ENCODE results near the gene NDUFS5.
"Not testable (repeated sequence)": the region's sequence is repeated elsewhere in the genome, so short reads cannot be mapped to it uniquely, and the experiment has no call there.

NDUFS5 gene

DNA sequence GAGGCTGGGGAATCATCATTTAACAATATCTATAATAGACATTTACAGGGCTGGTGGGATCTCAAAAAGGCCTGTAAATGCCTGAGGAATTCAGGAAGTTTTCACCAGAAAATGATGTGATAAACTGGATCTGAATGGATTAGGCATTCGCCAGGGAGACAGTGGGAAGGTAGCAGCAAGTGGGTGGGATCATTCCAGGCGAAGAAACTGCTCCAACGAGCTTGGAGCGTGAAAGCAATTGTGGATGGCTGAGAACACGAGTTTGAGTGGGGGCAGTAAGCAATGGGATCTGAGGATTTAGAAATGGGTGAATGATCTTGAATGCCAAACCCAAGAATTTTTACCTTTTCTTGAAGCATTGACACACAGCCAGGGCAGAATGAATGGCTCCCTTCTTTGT, 8.9 kb upstream of the NDUFS5 start:
- Histone ChIP-seq H3K36me3 (ENCODE audit: control insufficient read depth in 2 of 2, insufficient read depth in 2 of 2, low read length in 2 of 2) (peaks cover 0 to 2% of the 10 kb centered on the region in 2 donors), H3K9me3 (ENCODE audit: control insufficient read depth in 2 of 2, low read length in 2 of 2) (no peaks in the 10 kb centered on the region), H3K27me3 (ENCODE audit: control insufficient read depth in 1 of 2, insufficient read depth in 2 of 2, low read length in 2 of 2) (no peaks in the 10 kb centered on the region)

DNA sequence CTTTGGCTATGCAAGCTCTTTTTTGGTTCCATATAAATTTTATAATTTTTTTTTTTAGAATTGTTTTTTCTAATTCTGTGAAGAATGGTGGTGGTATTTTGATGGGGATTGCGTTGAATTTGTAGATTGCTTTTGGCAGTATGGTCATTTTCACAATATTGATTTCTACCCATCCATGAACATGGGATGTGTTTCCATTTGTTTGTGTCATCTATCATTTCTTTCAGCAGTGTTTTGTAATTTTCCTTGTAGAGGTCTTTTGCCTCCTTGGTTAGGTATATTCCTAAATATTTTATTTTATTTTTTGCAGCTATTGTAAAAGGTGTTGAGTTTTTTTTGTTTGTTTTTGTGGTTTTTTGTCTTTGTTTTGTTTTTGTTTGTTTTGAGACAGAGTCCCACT, 5.7 kb upstream of the NDUFS5 start:
- H3K27ac ChIP-seq (ENCODE audit: low read length); H3K4me1 ChIP-seq (ENCODE audit: control insufficient read depth, insufficient read depth, low read length); H3K36me3 ChIP-seq (ENCODE audit: control insufficient read depth in 2 of 2, insufficient read depth in 2 of 2, low read length in 2 of 2); H3K27me3 ChIP-seq (ENCODE audit: control insufficient read depth in 1 of 2, insufficient read depth in 2 of 2, low read length in 2 of 2); H3K9me3 ChIP-seq (ENCODE audit: control insufficient read depth in 2 of 2, low read length in 2 of 2); H3K9ac ChIP-seq (ENCODE audit: low read length in 2 of 2); H3K4me3 ChIP-seq (ENCODE audit: low read length in 2 of 2): not testable (repeated sequence)

More for the DNA sequence above, 8.9 kb upstream of the NDUFS5 start:
- Histone ChIP-seq H3K4me3 (ENCODE audit: low read length in 2 of 2) (no peak overlapping the region), H3K9ac (ENCODE audit: low read length in 2 of 2) (no peak overlapping the region), H3K27ac (ENCODE audit: low read length) (no peak overlapping the region), H3K4me1 (ENCODE audit: control insufficient read depth, insufficient read depth, low read length) (no peaks in the 10 kb centered on the region)

DNA sequence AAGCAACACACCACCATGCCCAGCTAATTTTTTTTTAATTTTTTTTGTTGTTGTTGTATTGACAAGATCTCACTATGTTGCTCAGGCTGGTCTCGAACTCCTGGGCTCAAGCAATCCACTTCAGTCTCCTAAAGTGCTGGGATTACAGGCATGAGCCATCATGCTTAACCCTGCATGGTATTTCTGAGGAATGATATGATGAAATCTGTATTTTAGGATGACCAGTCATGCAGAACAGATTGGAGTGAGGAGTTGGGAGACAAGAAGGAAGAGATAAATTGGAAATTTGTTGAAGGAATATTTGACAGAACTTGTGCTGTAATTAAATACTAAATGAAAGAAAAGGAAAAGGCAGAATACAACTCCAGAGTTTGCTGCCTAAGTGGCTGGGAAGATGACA, 4.7 kb upstream of the NDUFS5 start:
- Histone ChIP-seq H3K9me3 (ENCODE audit: control insufficient read depth in 2 of 2, low read length in 2 of 2) (no peaks in the 10 kb centered on the region), H3K9ac (ENCODE audit: low read length in 2 of 2) (no peak overlapping the region), H3K36me3 (ENCODE audit: control insufficient read depth in 2 of 2, insufficient read depth in 2 of 2, low read length in 2 of 2) (no peaks in the 10 kb centered on the region), H3K4me1 (ENCODE audit: control insufficient read depth, insufficient read depth, low read length) (peaks cover 3% of the 10 kb centered on the region), H3K27ac (ENCODE audit: low read length) (no peak overlapping the region), H3K27me3 (ENCODE audit: control insufficient read depth in 1 of 2, insufficient read depth in 2 of 2, low read length in 2 of 2) (no peaks in the 10 kb centered on the region), H3K4me3 (ENCODE audit: low read length in 2 of 2) (no peak overlapping the region)

DNA sequence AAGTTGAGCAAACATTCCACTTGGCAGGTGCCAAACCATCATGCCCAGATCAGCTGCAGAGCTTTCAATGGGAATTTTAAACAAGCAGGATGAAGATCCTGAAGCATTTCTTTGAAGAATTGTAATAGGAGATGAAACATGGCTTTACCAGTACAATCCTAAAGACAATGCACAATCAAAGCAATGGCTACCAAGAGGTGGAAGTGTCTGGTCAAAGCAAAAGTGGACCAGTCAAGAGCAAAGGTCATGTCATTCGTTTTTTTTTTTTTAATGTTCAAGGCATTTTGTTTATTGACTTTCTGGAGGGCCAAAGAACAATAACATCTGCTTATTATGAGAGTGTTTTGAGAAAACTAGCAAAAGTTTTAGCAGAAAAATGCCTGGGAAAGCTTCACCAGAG, 3.0 kb upstream of the NDUFS5 start:
- no peaks in the 10 kb centered on the region for H3K27me3 ChIP-seq (ENCODE audit: control insufficient read depth in 1 of 2, insufficient read depth in 2 of 2, low read length in 2 of 2)
- H3K4me3 ChIP-seq (ENCODE audit: low read length in 2 of 2) = no peak overlapping the region
- peaks cover 7% of the 10 kb centered on the region for H3K4me1 ChIP-seq (ENCODE audit: control insufficient read depth, insufficient read depth, low read length)
- no peaks in the 10 kb centered on the region for H3K9me3 ChIP-seq (ENCODE audit: control insufficient read depth in 2 of 2, low read length in 2 of 2)
- H3K36me3 ChIP-seq (ENCODE audit: control insufficient read depth in 2 of 2, insufficient read depth in 2 of 2, low read length in 2 of 2) = no peaks in the 10 kb centered on the region
- H3K27ac ChIP-seq (ENCODE audit: low read length) = no peak overlapping the region
- no peak overlapping the region for H3K9ac ChIP-seq (ENCODE audit: low read length in 2 of 2)

DNA sequence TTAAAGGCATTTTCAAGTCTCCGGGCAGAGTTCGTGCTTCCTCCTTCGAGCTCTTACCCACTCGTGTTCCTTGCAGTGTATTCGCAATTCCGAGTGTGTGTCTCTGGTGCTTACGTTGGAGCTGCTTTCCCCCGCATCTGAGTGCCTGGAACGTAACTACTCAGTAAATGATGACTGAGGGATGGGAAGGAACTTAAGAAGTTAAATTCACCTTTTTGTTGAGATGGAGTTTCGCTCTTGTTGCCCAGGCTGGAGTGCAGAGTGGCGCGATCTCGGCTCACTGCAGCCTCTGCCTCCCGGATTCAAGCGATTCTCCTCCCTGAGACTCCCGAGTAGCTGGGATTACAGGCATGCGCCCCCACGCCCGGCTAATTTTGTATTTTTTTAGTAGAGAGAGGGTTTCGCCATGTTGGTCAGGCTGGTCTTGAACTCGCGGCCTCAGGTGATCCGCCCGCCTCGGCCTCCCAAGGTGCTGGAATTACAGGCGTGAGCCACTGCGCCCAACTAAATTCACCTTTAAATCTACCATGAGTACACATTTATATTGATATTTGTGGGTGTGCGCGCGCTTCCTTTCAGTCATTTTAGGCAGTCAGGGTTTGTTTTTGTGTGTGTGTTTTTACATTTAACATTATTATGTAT, 837 bp downstream of the NDUFS5 start:
- no peaks in the 10 kb centered on the region for H3K9me3 ChIP-seq (ENCODE audit: control insufficient read depth in 2 of 2, low read length in 2 of 2)
- H3K36me3 ChIP-seq (ENCODE audit: control insufficient read depth in 2 of 2, insufficient read depth in 2 of 2, low read length in 2 of 2) = peaks cover 10 to 18% of the 10 kb centered on the region in 2 donors

DNA sequence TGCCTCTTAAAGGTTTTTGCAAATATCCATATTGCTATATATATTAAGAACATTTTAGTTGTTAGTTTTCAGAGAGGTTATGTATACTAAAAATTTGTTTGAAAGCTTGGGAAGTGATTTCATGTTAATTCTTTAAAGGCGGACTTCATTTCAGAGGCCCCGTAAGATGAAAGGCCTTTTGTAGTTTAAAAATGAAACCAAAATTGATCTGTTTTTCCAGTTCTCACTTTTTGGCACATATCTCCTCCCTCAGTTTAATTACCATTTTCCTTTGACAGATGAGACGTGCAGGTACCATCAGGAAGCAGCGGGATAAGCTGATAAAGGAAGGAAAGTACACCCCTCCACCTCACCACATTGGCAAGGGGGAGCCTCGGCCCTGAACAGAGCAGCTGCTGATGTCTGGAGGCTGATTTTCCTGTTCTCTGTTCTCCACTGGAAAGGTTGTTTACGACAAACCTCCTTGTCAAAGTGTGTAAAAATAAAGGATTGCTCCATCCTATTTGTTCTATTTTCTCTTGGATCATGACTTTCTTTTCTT, 8.0 kb downstream of the NDUFS5 start:
- Histone ChIP-seq H3K9me3 (ENCODE audit: control insufficient read depth in 2 of 2, low read length in 2 of 2) (no peaks in the 10 kb centered on the region), H3K27ac (ENCODE audit: low read length) (no peak overlapping the region), H3K27me3 (ENCODE audit: control insufficient read depth in 1 of 2, insufficient read depth in 2 of 2, low read length in 2 of 2) (no peaks in the 10 kb centered on the region), H3K4me3 (ENCODE audit: low read length in 2 of 2) (no peak overlapping the region), H3K4me1 (ENCODE audit: control insufficient read depth, insufficient read depth, low read length) (no peaks in the 10 kb centered on the region), H3K36me3 (ENCODE audit: control insufficient read depth in 2 of 2, insufficient read depth in 2 of 2, low read length in 2 of 2) (peaks cover 21 to 31% of the 10 kb centered on the region in 2 donors), H3K9ac (ENCODE audit: low read length in 2 of 2) (no peak overlapping the region)

More for the DNA sequence above, 837 bp downstream of the NDUFS5 start:
- peak overlapping the region; percentile 98 for H3K27ac ChIP-seq (ENCODE audit: low read length)
- H3K4me1 ChIP-seq (ENCODE audit: control insufficient read depth, insufficient read depth, low read length) = peaks cover 10% of the 10 kb centered on the region
- H3K9ac ChIP-seq (ENCODE audit: low read length in 2 of 2) = peak overlapping the region; percentile 100
- H3K27me3 ChIP-seq (ENCODE audit: control insufficient read depth in 1 of 2, insufficient read depth in 2 of 2, low read length in 2 of 2) = no peaks in the 10 kb centered on the region
- peak overlapping the region; percentile 96 to 99 for H3K4me3 ChIP-seq (ENCODE audit: low read length in 2 of 2)

DNA sequence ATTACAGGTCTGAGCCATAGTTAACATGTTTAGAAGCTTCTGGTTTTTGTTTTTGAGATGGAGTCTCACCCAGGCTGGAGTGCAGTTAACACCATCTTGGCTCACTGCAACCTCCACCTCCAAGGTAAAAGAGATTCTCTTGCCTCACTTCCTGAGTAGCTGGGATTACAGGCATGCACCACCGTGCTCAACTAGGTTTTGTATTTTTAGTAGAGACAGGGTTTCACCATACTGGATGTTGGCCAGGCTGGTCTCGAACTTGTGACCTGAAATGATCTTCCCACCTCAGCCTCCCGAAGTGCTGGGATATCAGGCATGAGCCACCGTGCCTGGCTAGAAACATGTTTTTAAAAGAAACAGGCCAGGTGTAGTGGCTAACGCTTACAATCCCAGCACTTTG, 10.5 kb downstream of the NDUFS5 start:
- H3K4me1 ChIP-seq (ENCODE audit: control insufficient read depth, insufficient read depth, low read length) = no peaks in the 10 kb centered on the region
- H3K9me3 ChIP-seq (ENCODE audit: control insufficient read depth in 2 of 2, low read length in 2 of 2) = no peaks in the 10 kb centered on the region
- H3K4me3 ChIP-seq (ENCODE audit: low read length in 2 of 2) = no peak overlapping the region
- H3K27ac ChIP-seq (ENCODE audit: low read length) = no peak overlapping the region
- H3K36me3 ChIP-seq (ENCODE audit: control insufficient read depth in 2 of 2, insufficient read depth in 2 of 2, low read length in 2 of 2) = peaks cover 19% of the 10 kb centered on the region in 2 donors
- no peak overlapping the region for H3K9ac ChIP-seq (ENCODE audit: low read length in 2 of 2)
- H3K27me3 ChIP-seq (ENCODE audit: control insufficient read depth in 1 of 2, insufficient read depth in 2 of 2, low read length in 2 of 2) = no peaks in the 10 kb centered on the region

DNA sequence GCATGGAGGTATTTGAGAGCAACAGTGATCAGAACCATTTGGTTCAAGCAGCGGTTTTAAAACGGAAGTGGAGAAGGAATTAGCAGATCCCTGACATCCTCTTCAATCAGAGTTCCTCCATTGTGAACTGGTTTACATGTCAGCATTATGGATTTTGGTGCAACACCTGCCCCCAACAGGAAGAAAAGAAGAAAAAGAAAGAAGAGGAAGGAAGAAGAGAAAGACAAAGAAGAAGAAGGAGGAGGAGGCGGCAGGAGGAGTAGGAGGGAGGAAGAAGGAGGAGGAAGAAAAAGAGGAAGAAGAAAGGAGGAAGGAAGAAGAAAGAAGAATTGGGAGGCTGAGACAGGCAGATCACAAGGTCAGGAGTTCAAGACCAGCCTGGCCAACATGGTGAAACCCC, 17.4 kb downstream of the NDUFS5 start:
- no peak overlapping the region for H3K4me3 ChIP-seq (ENCODE audit: low read length in 2 of 2)
- no peak overlapping the region for H3K9ac ChIP-seq (ENCODE audit: low read length in 2 of 2)
- H3K27me3 ChIP-seq (ENCODE audit: control insufficient read depth in 1 of 2, insufficient read depth in 2 of 2, low read length in 2 of 2) = no peaks in the 10 kb centered on the region
- peaks cover 3% of the 10 kb centered on the region for H3K4me1 ChIP-seq (ENCODE audit: control insufficient read depth, insufficient read depth, low read length)
- no peaks in the 10 kb centered on the region for H3K9me3 ChIP-seq (ENCODE audit: control insufficient read depth in 2 of 2, low read length in 2 of 2)
- peaks cover 6 to 17% of the 10 kb centered on the region in 2 donors for H3K36me3 ChIP-seq (ENCODE audit: control insufficient read depth in 2 of 2, insufficient read depth in 2 of 2, low read length in 2 of 2)
- H3K27ac ChIP-seq (ENCODE audit: low read length) = no peak overlapping the region

DNA sequence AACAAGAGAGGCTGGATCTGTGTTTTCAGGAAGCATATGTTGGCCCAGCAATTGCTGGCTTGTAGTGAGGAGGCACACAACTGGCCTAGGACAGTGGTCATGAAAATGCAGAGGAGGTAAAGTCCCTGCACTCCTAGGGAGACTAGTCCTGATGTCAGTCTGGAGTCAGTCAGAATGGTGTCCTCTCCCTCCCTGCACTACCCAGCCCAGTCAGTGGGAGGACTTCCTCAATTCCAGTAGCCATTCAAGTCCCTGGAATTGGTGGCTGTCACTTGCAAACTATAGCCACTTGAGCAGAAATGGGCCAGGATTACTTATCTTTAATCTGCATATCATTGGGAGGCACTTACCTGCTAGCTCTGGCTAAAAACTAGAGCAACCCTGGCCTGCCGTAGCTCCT, 18.6 kb downstream of the NDUFS5 start:
- H3K27me3 ChIP-seq (ENCODE audit: control insufficient read depth in 1 of 2, insufficient read depth in 2 of 2, low read length in 2 of 2) = no peaks in the 10 kb centered on the region
- no peak overlapping the region for H3K27ac ChIP-seq (ENCODE audit: low read length)
- peaks cover 3% of the 10 kb centered on the region for H3K4me1 ChIP-seq (ENCODE audit: control insufficient read depth, insufficient read depth, low read length)
- peaks cover 6 to 17% of the 10 kb centered on the region in 2 donors for H3K36me3 ChIP-seq (ENCODE audit: control insufficient read depth in 2 of 2, insufficient read depth in 2 of 2, low read length in 2 of 2)
- no peak overlapping the region for H3K4me3 ChIP-seq (ENCODE audit: low read length in 2 of 2)
- H3K9me3 ChIP-seq (ENCODE audit: control insufficient read depth in 2 of 2, low read length in 2 of 2) = no peaks in the 10 kb centered on the region
- no peak overlapping the region for H3K9ac ChIP-seq (ENCODE audit: low read length in 2 of 2)

DNA sequence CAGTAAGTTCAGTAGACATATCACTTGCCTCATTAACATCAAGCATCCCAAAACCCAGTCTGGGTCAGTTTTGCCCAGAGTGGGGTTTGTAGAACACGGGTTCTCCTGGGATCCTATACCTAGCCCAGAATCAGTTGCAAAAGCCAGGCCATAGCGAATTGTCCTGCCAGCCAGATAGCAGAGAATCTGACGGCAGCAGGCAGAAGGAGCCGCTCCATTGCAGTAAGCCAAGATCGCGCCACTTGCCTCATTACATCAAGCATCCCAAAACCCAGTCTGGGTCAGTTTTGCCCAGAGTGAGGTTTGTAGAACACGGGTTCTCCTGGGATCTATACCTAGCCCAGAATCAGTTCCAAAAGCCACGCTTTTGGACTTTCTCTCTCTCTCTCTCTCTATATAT, 19.1 kb downstream of the NDUFS5 start:
- no peak overlapping the region for H3K4me3 ChIP-seq (ENCODE audit: low read length in 2 of 2)
- H3K27ac ChIP-seq (ENCODE audit: low read length) = no peak overlapping the region
- no peaks in the 10 kb centered on the region for H3K9me3 ChIP-seq (ENCODE audit: control insufficient read depth in 2 of 2, low read length in 2 of 2)
- peaks cover 6 to 19% of the 10 kb centered on the region in 2 donors for H3K36me3 ChIP-seq (ENCODE audit: control insufficient read depth in 2 of 2, insufficient read depth in 2 of 2, low read length in 2 of 2)
- H3K4me1 ChIP-seq (ENCODE audit: control insufficient read depth, insufficient read depth, low read length) = peaks cover 3% of the 10 kb centered on the region
- no peak overlapping the region for H3K9ac ChIP-seq (ENCODE audit: low read length in 2 of 2)
- H3K27me3 ChIP-seq (ENCODE audit: control insufficient read depth in 1 of 2, insufficient read depth in 2 of 2, low read length in 2 of 2) = no peaks in the 10 kb centered on the region

DNA sequence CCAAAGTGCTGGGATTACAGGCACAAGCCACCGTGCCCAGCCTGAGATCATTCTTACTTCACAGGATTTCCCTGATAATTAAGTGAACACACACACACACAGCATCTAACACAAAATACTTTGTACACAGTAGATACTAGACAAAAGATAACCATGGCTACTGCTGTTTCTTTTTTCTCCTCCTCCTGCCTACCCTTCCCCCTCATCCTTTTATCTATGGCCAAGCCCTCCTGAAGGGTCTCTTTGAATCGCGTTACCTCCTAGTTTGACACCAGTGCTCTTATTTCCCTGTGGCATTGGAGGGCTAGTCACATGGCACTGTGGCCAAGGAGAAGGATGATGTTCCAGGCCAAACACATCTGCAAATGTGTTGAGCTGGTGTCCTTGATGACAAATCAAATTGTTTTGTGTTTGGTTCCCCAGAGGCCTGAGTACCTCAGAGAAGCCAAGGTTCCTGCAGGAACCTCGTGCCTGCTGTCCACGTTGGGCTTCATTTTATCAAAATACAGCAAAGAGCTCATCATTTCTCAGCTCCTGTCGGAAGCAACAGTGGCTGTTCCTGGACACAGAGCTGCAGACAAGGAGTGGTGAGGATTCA, 20.6 kb downstream of the NDUFS5 start:
- Histone ChIP-seq H3K9ac (ENCODE audit: low read length in 2 of 2) (no peak overlapping the region), H3K27me3 (ENCODE audit: control insufficient read depth in 1 of 2, insufficient read depth in 2 of 2, low read length in 2 of 2) (no peaks in the 10 kb centered on the region), H3K27ac (ENCODE audit: low read length) (peak overlapping the region; percentile 31), H3K9me3 (ENCODE audit: control insufficient read depth in 2 of 2, low read length in 2 of 2) (no peaks in the 10 kb centered on the region), H3K36me3 (ENCODE audit: control insufficient read depth in 2 of 2, insufficient read depth in 2 of 2, low read length in 2 of 2) (peaks cover 6 to 17% of the 10 kb centered on the region in 2 donors), H3K4me3 (ENCODE audit: low read length in 2 of 2) (no peak overlapping the region), H3K4me1 (ENCODE audit: control insufficient read depth, insufficient read depth, low read length) (peaks cover 3% of the 10 kb centered on the region)
